Superior temporal gyrus (tissue), 1 donor: ENCODE results near the gene MPZL2.

Source experiments
- DNase-seq: peaks from one replicate; pipeline ENCODE4 v3.0.0-alpha.2; 2016; ENCODE audit errors: extremely low spot score

The MPZL2 gene

DNA sequence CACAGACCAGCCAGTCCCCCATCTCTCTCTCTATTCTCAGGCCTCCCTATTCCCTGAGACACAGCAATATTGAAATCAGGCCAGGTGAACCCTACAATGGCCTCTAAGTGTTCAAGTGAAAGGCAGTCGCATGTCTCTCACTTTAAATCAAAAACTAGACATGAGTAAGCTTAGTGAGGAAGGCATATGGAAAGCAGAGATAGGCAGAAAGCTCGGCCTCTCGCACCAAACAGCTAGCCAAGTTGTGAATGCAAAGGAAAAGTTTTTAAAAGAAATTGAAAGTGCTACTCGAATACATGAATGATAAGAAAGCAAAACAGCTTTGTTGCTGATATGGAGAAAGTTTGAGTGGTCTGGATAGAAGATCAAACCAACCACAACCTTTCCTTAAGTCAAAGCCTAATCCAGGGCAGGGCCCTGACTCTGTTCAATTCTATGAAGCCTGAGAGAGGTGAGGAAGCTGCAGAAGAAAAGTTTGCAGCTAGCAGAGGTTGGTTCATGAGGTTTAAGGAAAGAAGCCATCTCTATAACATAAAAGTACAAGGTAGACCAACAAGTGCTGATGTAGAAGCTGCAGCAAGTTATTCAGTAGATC lies 19.8 kb upstream of the MPZL2 start:
- no peak for DNase-seq

DNA sequence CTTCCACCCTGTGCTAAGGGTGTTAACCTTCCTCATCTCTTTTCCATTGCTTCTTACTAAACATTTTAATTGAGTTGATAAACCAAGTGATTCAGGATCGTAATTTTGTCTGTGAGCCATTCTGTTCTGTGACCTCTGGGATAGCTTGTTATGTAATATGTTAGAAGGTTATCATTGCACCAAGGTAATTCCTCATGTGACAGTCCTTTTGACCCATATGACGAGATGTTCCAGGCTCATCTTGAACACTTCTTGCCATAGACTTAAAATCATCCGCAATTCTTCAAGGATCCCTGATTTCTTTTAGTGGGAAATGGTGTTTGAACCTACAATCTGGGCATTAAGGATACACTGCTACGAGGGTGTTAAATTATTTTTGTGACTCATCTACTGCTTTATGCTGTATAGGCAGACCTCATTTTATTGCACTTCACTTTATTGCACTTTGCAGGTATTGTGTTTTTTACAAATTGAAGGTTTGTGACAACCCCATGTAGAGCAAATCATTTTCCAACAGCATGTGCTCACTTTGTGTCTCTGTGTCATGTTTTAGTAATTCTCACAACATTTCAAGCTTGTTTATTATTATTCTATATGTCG lies 19.0 kb upstream of the MPZL2 start:
- DNase-seq = no peak

DNA sequence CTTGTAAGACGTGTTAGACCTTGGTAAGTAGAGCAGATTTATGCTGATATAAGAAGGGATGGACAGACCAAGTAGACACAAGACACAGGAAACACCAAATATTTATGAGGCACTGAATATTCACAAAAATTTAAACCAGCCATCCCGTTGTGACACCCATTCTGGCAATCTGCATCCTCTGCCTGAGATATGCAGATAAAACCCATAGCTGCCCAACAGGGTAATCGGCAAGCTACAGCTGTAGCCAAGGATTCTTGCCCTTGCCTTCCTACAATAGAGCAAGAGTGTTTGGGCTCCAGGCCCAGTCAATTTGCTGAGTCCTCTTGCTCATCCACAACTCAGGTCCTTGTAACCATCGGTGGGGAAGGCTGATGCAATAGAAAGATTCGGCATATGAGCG lies 18.5 kb upstream of the MPZL2 start:
- no peak for DNase-seq

DNA sequence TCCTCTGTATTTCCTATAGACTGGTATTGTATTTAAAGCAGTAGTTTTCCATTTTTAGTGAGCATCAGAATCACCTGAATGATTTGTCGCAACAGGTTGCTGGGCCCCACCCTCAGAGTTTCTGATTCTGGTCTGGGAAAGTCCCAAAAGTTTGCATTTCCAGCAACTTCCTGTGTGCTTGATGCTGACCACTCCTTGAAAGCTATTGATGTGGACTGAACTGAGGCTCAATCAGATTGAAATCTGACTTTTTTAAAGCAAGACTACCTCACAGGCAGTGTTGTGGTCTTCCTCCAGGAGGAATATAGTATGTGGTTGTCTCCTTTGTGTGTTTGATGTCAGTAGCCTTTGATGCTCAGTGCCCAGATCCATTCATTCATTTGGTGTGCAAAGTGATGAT lies 17.2 kb upstream of the MPZL2 start:
- no peak for DNase-seq

DNA sequence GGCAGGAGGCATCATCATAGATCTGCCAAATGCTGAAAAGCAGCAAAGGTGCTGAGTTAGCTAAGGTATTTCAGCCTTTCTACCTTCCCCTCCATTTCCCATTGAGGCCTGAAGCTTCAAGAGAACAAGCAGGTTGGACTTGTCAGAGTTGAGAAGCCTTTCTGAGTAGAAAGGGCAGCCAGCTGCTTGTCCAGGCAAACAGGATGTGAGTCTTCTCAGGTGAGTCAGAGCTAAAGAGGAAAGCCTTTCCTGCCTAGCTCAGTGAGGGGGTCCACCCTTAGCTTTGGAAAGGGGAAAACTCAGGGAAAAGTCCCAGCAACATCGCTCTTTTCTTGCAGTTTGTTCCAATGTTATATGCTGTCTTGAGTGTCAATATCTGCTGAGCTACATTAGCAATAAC lies 13.2 kb upstream of the MPZL2 start:
- DNase-seq = no peak

DNA sequence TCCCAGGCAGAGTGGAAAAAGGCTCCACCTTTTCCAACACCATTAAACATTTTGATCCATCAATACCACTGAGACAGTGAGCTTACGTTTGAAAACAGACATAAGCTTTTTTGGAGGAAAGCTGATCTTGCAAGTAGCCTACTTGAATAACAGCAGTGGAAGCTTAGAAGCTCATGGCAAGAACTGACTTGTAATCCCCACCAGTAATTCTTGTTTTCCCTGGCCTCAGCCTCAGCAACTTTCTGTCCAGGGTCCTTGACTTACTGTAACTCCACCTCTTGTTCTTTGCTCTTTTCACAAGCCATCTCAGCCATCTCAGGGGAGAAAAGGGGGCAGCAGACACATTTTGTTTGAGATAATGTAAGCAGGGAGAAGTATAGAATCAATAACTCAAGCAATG lies 12.3 kb upstream of the MPZL2 start:
- DNase-seq = no peak

DNA sequence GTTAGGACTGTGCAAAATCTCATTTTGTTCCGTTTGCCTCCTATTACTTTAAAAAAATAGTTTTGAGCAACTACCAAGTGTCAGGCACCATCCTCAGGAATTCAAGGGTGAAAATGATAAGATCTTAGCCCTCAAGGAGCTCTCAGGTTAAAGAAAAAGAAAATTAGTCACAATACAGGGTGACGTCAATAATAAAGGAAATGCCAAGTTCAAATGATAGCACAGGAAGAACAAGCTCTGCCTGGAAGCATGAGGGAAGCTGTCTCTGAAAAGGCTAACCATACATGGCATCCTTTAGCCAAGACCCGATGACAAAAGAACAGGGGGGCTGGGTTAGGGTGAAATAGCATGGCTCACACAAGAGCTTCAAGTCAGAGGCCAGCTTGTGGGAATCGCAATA lies 11.1 kb upstream of the MPZL2 start:
- DNase-seq = no peak

DNA sequence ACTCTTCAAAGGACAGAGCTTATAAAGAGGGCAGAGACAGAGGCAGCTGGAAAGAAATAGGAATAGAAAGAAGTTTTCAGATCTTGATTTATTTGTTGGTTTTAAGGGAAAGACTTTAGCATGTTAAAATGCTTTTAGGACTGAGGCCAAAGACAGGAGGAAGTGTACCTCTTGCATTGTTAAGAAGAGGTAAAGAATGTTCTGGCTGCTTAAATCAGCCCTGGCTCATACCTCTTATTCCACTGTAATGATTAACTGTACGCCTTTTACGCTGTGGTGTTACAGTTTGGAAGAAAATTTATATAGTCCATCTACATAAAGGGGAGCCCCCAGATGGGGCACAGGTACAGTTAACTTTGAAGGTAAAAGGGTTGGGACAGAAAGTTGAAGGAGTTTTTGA lies 10.1 kb upstream of the MPZL2 start:
- DNase-seq = no peak

DNA sequence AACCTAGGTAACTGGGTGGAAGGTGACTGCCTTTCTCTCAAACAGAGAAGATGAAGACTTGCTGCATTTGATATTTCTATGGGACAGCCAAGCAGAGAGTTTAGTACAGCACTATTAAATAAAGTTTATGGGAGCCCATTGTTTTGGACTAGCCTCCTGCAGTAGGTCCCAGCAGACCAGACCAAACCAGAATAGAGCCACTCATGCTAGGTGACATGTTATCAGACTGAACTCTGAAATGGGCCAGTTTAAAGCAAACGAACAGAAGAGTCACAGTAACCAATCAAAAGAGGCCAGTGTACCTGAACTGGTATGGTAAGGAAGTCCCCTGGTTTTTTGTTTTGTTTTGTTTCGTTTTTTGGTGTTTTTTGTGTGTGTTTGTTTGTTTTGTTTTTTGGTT lies 7.9 kb upstream of the MPZL2 start:
- no peak for DNase-seq

DNA sequence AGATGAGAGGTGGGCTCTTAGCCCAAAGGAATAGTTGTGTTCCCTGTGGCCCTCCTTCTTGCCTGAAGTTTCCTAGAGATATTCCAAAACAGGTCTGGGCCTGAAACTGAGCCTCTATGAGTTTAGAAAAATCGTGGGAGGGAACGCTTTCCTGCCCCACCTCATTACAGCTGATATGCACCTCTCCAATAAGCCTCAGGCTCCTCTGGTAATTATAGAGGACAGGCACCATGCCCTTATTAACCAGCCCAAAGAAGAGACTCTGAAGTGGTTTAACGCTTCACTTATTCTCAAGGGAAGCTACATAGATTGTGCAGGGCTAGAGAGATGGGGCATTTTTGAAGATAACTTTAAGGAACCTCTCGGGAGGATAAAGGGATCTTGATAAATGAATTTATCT lies 3.4 kb upstream of the MPZL2 start:
- DNase-seq = no peak

DNA sequence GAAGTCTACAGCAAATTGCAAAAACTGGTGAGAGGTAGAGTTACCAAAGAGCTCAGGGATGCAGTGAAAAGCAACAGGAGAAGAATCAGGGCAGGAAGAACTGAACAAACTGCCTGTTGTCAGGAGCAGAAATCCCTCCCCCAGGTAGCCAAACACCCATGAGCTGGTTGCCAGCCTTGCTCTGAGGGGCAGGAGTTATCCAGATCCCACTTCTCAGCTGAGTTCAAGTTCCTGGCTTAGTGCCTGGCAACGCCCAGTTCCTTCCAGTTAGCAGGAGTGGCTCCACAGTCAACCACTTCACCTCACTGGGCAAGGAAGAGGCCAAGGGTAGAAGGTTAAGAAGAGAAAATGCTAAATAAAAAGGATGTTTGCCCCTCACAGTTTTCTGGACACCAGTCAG lies 1.9 kb upstream of the MPZL2 start:
- no peak for DNase-seq

DNA sequence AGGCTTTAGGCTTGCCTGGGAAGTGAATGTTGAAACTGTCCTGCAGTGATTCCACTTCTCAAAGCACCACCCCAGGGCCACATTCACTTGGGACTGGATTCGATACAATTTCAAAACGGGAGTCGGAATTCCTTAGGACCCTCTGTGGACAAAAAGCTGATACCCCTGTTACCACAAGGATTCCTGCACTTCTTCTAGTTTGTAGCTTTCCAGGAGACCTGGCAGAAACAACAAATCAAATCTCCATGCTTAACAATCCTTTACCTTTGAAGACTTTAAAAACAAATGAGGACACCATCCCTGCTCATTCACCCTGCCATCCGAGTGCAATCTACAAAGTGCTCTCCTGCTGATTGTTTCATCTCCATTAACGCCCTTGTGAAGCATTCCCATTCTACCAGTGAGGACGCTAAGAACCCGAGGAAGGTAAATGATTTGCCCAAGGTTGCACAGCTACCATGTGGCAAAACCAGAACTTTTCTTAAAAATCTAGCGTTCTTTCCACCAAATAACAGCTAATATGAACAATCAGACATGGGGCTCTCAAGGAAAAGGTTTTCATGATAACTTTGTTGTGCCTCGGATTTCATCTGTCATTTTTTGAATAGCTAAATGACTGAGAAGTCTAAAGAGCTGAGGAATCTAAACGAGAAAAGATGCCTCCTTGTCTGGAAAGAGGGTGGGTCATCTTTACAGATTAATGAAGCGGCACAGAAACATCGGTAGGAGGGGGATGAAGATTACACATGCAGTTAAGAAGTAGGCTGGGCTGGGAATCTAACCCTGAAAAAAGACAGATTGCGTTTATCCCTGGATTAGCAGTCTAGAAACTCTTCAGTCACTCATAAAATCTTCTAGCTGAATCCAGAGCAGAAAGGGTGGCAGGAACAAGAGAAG lies 720 bp upstream of the MPZL2 start:
- DNase-seq = no peak

DNA sequence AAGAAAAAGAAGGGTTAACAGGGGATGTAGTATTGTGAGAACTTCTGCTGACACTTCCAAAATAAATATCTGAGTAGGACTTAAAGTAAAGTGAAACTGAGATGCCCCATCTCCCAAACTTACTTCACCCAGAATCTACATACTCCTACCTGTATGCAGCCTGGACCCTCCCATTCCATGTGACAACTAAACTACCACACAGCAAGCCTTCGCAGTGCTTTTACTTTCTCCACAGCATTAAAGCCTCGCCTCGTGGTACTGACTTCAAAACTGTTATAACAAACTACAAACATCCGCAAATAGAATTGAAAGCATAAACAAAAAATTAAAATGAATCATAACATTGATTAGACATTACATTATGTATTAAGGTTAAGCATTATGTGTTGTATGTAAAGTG lies 985 bp downstream of the MPZL2 start:
- DNase-seq = no peak

DNA sequence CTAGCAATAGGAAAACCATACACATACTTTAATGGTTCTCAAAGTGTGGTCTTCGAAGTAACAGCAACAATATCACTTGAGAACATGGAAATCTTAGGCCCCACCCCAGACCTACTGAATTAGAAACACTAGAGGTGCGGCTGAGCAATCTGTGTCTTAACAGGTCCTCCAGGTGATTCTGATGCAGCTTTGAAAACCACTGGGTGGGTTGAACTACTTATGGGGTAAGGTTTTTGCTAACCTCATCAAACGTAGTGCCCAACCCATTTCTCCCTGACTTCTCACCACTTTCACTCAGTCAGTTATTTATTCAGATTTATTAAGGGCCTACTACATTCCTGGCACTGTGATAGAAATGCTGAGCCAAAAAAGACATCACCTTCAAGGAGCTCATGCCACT lies 3.7 kb downstream of the MPZL2 start:
- DNase-seq = no peak

DNA sequence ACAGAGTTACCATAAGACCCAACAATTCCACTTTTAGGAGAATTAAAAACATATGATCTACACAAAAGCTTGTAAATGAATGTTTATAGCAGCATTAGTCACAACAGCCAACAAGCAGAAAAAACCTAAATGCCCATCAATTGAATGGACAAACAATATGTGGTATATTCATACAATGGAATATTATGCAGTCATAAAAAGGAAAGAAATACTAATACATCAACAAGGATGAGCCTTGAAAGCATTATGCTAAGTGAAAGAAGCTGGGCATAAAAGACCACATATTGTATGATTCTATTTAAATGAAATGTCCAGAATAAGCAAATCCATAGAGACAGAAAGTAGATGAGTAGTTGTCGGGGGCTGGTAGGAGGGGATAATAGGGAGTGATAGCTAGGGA lies 5.0 kb downstream of the MPZL2 start:
- DNase-seq = no peak

DNA sequence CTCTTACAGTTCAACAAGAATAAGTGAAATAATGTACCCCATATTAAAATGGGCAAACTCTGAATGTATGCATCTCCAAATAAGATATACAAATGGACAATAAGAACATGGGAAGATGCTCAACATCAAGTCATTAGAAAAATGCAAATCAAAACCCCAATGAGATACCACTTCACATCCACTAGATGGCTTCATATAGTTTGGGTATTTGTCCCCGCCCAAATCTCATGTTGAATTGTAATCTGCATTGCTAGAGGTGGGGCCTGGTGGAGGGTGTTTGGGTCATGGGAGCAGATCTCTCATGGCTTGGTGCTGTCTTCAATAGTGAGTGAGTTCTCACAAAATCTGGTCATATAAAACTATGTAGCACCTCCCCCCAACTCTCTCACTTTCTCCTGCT lies 5.7 kb downstream of the MPZL2 start:
- no peak for DNase-seq

DNA sequence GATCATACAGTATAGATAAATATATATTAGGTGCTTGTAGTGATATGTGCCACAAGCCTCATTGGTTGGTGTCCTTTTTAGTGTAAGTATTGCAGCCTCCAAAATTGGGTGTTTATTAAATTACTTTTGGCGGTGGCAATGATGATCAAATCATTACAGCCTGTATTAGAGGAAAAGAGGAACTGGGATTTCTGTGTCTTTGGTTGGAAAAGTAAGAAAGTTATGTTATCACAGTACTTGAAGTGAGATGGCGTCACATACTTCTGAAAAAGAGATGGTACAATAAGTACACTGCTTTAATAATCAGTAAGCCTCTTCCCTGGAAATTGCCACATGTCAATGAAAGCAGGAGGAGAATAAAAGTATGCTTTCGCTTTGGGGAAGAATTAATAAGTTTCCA lies 11.4 kb downstream of the MPZL2 start:
- DNase-seq = no peak

DNA sequence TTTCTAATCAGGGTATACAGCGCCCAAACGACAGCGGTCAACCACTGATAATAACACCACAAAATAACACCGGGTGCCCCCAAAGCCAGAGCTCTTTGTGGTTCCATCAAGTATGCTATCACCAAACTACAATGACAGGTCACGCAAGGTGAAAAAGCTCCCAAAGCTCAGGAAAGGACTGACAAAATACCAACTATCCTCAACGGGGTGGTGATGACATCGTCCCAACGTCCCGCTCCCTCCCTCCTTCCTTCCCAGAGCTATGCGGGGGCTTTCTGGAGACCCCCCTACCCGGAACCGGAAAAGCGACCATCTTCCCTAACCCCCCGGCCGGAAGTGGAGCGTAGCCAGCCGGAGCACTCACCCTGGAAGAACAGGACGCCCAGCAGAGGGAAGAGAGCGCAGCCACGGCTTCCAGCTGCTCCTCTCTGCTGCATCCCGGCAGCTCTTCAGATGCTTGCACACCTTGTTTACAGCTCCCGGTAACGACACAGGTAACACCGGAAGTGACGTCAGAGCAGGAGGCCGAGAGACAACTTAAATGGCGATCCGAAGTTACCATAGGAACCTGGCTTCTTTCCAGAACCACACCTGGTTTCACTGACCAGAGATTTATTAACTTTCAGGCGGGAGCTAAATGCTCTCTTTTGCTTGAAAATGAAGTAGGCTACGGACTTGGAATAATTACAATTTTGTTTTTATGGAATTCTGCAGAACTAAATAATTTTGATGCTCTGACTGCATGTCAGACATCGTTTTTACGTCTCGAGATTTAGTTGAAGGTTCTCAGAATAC lies 12.0 kb downstream of the MPZL2 start, which contains the start of gene MPZL3:
Gene MPZL3 (minus strand): TSS at position 508 of the 795 bp plus-strand sequence. CDS start 71 bp downstream, at position 437.
- peak; percentile 82 for DNase-seq

DNA sequence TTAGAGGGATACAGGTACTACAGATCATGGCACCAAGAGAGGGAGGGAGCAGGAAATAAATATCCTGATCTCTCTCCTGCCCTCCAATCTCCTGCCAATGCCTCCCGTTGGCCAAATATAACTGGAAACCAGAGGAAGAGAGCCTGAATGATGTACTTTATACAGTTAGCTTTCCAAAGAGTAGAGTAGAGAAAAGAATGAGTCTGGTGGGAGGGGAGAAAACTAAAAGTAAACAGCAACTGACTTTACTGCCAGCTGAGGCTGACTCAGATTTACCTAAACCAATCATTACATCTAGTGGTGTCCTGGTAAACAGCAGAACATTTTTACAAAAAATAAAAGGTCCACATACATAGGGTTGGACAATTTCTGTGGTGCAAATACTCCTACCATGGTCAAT lies 17.1 kb downstream of the MPZL2 start:
- no peak for DNase-seq

DNA sequence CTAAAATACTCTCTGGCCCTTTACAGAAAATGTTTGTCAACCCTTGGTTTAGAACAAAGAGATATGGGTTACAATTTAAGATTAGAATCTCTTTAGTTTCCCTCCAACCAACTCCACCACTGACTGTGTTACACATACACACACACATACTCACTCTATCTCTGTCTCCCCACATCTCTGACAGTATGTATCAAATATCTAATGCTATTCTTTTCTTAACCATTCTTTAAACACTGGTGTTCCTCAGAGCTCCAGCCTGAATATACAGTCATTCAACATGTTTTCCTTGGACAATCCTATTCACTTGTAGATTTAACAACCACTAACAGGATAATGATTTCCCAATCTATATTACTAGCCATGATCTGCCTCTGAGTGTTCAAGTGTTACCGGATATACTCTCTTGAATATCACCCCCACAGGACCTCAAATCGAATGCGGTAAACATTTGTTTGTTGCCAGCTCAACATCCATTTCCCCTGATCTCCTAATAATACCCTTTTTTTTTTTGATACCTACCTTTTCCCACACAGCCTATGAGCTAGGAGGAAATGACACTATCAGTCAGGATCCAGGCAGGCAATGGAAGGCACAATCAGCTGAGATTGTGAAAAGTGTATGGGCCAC lies 18.0 kb downstream of the MPZL2 start:
- DNase-seq = no peak

DNA sequence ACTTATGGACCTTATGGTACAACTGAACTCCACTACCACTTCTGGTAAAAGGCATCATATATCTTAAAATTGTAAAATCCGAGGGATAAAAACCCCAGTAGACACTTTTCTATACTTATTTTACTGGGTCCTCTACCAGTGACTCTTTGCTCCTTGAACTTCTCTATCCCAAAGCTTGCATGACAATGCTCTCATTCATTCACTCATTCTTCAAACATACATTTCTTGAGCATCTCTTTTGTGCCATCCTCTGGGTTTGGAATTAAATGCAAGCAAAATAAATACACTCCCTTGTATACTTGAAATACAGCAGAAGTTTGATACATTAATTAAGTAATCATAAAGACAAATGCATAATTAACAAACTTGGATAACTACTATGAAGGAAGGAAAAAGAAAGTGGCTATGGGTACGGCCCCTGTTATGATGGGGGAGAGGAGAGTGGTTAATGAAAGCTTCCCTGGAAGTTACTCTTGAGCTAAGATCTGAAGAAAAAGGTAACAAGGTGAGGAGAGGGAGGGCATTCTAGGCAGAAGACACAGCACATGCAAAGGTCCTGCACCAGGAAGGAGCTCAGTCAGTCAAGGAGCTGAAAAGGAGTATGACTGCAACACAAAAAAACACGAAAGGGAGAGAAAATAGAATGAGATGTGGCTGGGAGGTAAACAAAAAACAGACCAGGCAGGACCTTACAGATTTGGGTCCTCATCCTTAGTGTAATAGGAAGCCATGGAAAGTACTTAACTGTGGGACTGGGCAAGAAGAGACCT lies 19.9 kb downstream of the MPZL2 start:
- DNase-seq = no peak
